GM12878 (cell line): ENCODE measurements around the gene EEF1A2. TPM values are rescaled to one million over a fixed set of nuclear protein-coding genes. Genes with fewer than 3 reads are reported as not detected.

Experiments
- ATAC-seq: fragments of 200-7000 bp; cut with Tn5 transposase; 3 replicates; pipeline ENCODE4 v1.9.1; 2020; ENCODE audit warnings: mild to moderate bottlenecking, moderate library complexity
- BruUV-seq: library from RNA; stranded (reverse); fragments of 400-500 nt; replicated peaks from 2 replicates; lab custom pipeline; 2021; lab: Mats Ljungman, UMichigan
- CTCF ChIA-PET: fragments of 300-600 bp; sonication (Branson Sonifier 250); formaldehyde crosslinking; extraction: SDS; loops from one replicate; lab custom pipeline; 2021; ENCODE audit warnings: inconsistent platforms; lab: Yijun Ruan, JAX
- POLR2A ChIA-PET: fragments of 350-600 bp; formaldehyde crosslinking; extraction: SDS; loops from one replicate; lab custom pipeline; 2021; ENCODE audit warnings: inconsistent platforms; lab: Charles Lee
- RAD21 ChIA-PET: fragments of 300-600 bp; sonication (Branson Sonifier 250); formaldehyde crosslinking; loops from one replicate; lab custom pipeline; 2023; ENCODE audit warnings: antibody characterized with exemption; ENCODE audit not compliant: unreplicated experiment; lab: Charles Lee
- SMC1A ChIA-PET: fragments of 300-600 bp; sonication (Branson Sonifier 250); formaldehyde crosslinking; loops from one replicate; lab custom pipeline; 2023; ENCODE audit not compliant: unreplicated experiment, uncharacterized antibody; lab: Charles Lee
- DNase-seq: peaks from one replicate; pipeline ENCODE4 v3.0.0-alpha.2; 2011; ENCODE audit warnings: low read depth, low spot score
- FAIRE-seq: peaks from 3 replicates; lab custom pipeline; 2011; peaks lifted over from hg19 to GRCh38; lab: Jason Lieb, UNC
- H2AFZ ChIP-seq: 2 replicates; pipeline ENCODE4 v1.6.0; 2011; ENCODE audit warnings: low read depth, low read length, control low read depth; ENCODE audit not compliant: control insufficient read depth
- H3K27ac ChIP-seq: 2 replicates; pipeline ENCODE4 v1.5.1; 2011; ENCODE audit warnings: control low read depth; ENCODE audit not compliant: control insufficient read depth, insufficient read depth
- H3K27me3 ChIP-seq, 2 experiments: replicated peaks in 1 of 2; 2 replicates each; pipeline versions ENCODE4 v1.6.0 to v1.6.1; 2011; ENCODE audit warnings: low read length in 1 of 2; ENCODE audit not compliant: control insufficient read depth in 2 of 2, insufficient read depth in 2 of 2
- H3K36me3 ChIP-seq, 2 experiments: 2 replicates each; pipeline ENCODE4 v1.5.1; 2011; ENCODE audit warnings: low read length in 1 of 2; ENCODE audit not compliant: control insufficient read depth in 2 of 2, insufficient read depth in 2 of 2
- H3K4me1 ChIP-seq: 2 replicates; pipeline ENCODE4 v1.6.1; 2011; ENCODE audit warnings: mild to moderate bottlenecking, low read length, moderate library complexity, mixed read lengths; ENCODE audit not compliant: control insufficient read depth, insufficient read depth
- H3K4me2 ChIP-seq: 2 replicates; pipeline ENCODE4 v1.6.0; 2011; ENCODE audit warnings: control low read depth; ENCODE audit not compliant: control insufficient read depth, insufficient read depth
- H3K4me3 ChIP-seq: fragments of 200-600 bp; sonication (generic); 2 replicates; pipeline ENCODE4 v1.5.1; 2016
- H3K79me2 ChIP-seq: 2 replicates; pipeline ENCODE4 v1.6.0; 2011; ENCODE audit warnings: low read length; ENCODE audit not compliant: control insufficient read depth, insufficient read depth
- H3K9ac ChIP-seq: 2 replicates; pipeline ENCODE4 v1.8.0; 2011; ENCODE audit warnings: low read length, control low read depth, mixed read lengths; ENCODE audit not compliant: control insufficient read depth, insufficient read depth
- H3K9me3 ChIP-seq: replicated peaks from 3 replicates; pipeline ENCODE4 v1.5.1; 2011; ENCODE audit warnings: mild to moderate bottlenecking, low read length; ENCODE audit not compliant: control insufficient read depth, insufficient read depth
- H4K20me1 ChIP-seq: 2 replicates; pipeline ENCODE4 v1.6.0; 2011; ENCODE audit not compliant: control insufficient read depth, insufficient read depth
- ASH2L ChIP-seq: fragments of 300-600, 200-600 bp; sonication (generic); IDR thresholded peaks from 2 replicates; pipeline ENCODE4 v1.6.1; 2017; ENCODE audit warnings: low read depth, mild to moderate bottlenecking, borderline replicate concordance
- EZH2 ChIP-seq: IDR thresholded peaks from 2 replicates; pipeline ENCODE4 v1.6.1; 2012; ENCODE audit warnings: low read depth, mild to moderate bottlenecking, control low read depth, inconsistent platforms, low read length, borderline replicate concordance; ENCODE audit not compliant: control insufficient read depth
- KAT2A ChIP-seq: conservative IDR thresholded peaks from 2 replicates; pipeline ENCODE4 v1.6.1; 2011; ENCODE audit warnings: low read depth, low read length; ENCODE audit not compliant: control insufficient read depth
- NRF1 ChIP-seq: conservative IDR thresholded peaks from 2 replicates; pipeline ENCODE4 v1.6.1; 2011; ENCODE audit warnings: mild to moderate bottlenecking, low read depth, low read length, improper control_type of control experiment
- RELA ChIP-seq: fragments of 450-650 bp; IDR thresholded peaks from 2 replicates; pipeline ENCODE4 v1.8.0; 2014; ENCODE audit warnings: borderline replicate concordance; ENCODE audit not compliant: partially characterized antibody
- STAT3 ChIP-seq: IDR thresholded peaks from 2 replicates; pipeline ENCODE4 v1.6.1; 2011; ENCODE audit warnings: low read depth, low read length, improper control_type of control experiment
- WGBS: methylation state at CpG from one replicate; pipeline ENCODE4 v1.1.6; 2016; ENCODE audit warnings: low lambda C conversion rate; ENCODE audit not compliant: insufficient replicate concordance, insufficient coverage; ENCODE audit errors: missing lambda C conversion rate; 5-methylcytosine and 5-hydroxymethylcytosine counted together
- in situ Hi-C: fragments of 300-500 bp; cut with MboI; formaldehyde crosslinking; loops from 9 replicates; pipeline ENCODE4 v1.14.3; 2018; ENCODE audit warnings: mixed read lengths
- intact Hi-C: fragments of 100-400 bp; cut with micrococcal nuclease; formaldehyde crosslinking; loops from one replicate; pipeline ENCODE4 v1.14.2; 2022; ENCODE audit not compliant: unreplicated experiment
- polyA plus RNA-seq, 11 experiments: library from polyadenylated mRNA; depleted of rRNA in 4 of 11; unstranded in 6 of 11; stranded (reverse) in 5 of 11; fragments of >200 nt; fragmentation: Nextera tagmentation in 4 of 11; fragmentation: Illumina TruSeq in 1 of 11; extraction: Ambion mirVana in 4 of 11; extraction: Trizol in 1 of 11; gene quantifications; 1 replicate in 1 of 11; 2 replicates in 10 of 11; pipeline versions ENCODE4 v1.2.1 to v1.2.3, GENCODE V29; 2011 to 2016; ENCODE audit warnings: inconsistent platforms in 2 of 11, missing spikeins in 2 of 11, low read depth in 1 of 11
- total RNA-seq, 4 experiments: library from RNA; depleted of rRNA in 3 of 4; stranded (reverse); fragments of >200 nt in 3 of 4; fragmentation: Illumina TruSeq in 1 of 4; extraction: Trizol in 1 of 4; gene quantifications; 2 replicates each; pipeline versions ENCODE4 v1.2.1 to v1.2.3, GENCODE V29; 2013 to 2021
- TF ChIP-seq, protein P1 (sequence below): IDR thresholded peaks from 2 replicates; pipeline ENCODE4 v1.6.1; 2011; ENCODE audit warnings: mild to moderate bottlenecking, low read depth, low read length, moderate library complexity; ENCODE audit not compliant: insufficient replicate concordance
- TF ChIP-seq, protein P2 (sequence below): fragments of 450-650 bp; formaldehyde crosslinking; IDR thresholded peaks from 2 replicates; pipeline ENCODE4 v1.4.0; 2020; ENCODE audit warnings: mild to moderate bottlenecking, moderate library complexity

EEF1A2 gene
- total and polyA plus RNA-seq, 10 of the 15 experiments (the other 5 are each of a cell fraction or from before 2014, with no cell fraction given) = 0.56 TPM; not detected in 9

DNA sequence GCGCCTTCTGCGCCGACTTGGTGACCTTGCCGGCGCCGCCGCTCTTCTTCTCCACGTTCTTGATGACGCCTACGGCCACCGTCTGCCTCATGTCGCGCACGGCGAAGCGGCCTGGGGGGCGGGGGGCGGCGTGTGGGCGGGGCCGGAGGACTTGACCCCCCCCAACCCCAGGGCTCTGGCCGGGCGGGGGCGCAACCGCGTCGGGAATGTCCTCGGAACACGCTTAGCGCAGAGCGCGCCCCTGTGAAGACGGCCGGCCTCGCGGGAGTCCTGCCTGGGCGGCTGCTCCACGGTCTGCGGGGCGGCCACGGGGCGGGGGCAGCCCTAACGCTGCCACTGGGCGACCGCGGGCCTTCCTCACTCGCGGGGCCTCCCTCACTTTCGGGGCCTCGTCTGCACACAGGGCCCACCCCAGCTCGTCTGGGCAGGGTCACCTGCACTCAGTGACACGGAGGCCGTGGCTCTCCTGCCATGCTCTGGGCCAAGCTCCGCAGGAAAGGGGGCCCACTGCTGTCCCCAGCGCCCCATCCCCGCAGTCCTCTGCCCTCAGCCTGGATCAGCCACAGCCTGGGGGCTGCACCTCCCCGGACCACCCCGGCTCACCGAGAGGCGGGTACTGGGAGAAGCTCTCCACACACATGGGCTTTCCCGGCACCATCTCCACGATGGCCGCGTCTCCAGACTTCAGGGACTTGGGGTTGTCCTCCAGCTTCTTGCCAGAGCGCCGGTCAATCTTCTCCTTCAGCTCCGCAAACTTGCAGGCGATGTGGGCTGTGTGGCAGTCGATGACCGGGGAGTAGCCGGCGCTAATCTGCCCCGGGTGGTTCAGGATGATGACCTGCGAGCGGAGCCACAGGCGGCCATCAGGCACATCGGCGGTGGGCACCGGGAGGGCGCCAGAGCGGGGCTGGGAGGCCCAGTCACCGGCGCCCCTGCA lies 10.3 kb downstream of the EEF1A2 start:
- H3K27me3 ChIP-seq = peaks cover 0 to 1% of the 10 kb centered on the region in 2 experiments; a peak in 1 of 4 replicates
- POLR2A ChIA-PET = no interaction called here
- SMC1A ChIA-PET = no interaction called here
- H3K4me2 ChIP-seq = no peak overlapping the region
- 45% methylated on average over 36 of the region's 83 CpGs for WGBS
- in situ Hi-C loops = no loop called here
- H3K79me2 ChIP-seq = no peaks in the 10 kb centered on the region
- RAD21 ChIA-PET = no interaction called here
- TF ChIP-seq NRF1 = no peak
- no peaks in the 10 kb centered on the region for H4K20me1 ChIP-seq
- H3K4me3 ChIP-seq = no peak overlapping the region
- CTCF ChIA-PET = interaction anchor here (0.6 kb wide), 1 partner anchor 298 kb away, joined by 4 read pairs; no protein-coding TSS in a partner anchor
- H3K27ac ChIP-seq = no peak overlapping the region
- no peaks in the 10 kb centered on the region for H3K9me3 ChIP-seq
- no peak for ATAC-seq
- no peaks in the 10 kb centered on the region for H3K36me3 ChIP-seq
- no peak overlapping the region for H2AFZ ChIP-seq
- no peak for FAIRE-seq
- intact Hi-C loops = no loop called here
- no peak for DNase-seq
- no TSS peak for BruUV-seq
- no peaks in the 10 kb centered on the region for H3K4me1 ChIP-seq
- no peak overlapping the region for H3K9ac ChIP-seq

DNA sequence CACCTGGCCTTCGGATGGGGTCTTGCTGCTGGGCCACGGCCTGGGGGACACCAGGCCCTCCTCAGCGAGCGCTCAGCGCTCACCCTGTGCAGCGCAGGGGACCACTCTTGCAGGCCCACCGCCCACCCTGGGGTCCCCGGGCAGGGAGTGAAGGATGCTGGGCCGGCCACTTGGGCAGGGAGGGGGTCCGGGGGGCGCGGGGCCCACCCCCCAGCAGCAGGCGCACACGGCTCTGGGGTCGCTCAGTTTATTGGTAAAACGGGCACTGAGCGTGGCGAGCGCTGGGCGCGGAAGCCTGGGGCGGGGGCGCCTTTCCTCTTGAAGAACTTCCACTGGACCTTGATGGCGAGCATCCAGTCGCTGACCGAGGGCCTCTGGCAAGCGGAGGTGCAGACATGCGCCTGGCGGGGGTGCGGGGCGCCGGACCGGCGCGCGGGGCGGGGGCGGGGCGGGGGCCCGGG lies 11.1 kb downstream of the EEF1A2 start:
- no peak for DNase-seq
- Histone ChIP-seq H3K4me1 (no peaks in the 10 kb centered on the region; the same call in 1 of the 2 replicates), H3K79me2 (no peaks in the 10 kb centered on the region), H3K36me3 (no peaks in the 10 kb centered on the region), H3K9ac (no peak overlapping the region), H2AFZ (no peak overlapping the region), H3K4me3 (no peak overlapping the region), H3K9me3 (no peaks in the 10 kb centered on the region), H3K27me3 (peaks cover 0 to 1% of the 10 kb centered on the region in 2 experiments; a peak in 1 of 4 replicates), H4K20me1 (no peaks in the 10 kb centered on the region), H3K27ac (no peak overlapping the region), H3K4me2 (no peak overlapping the region)
- intact Hi-C loops = no loop called here
- ChIA-PET CTCF (no interaction called here), SMC1A (no interaction called here), RAD21 (no interaction called here), POLR2A (no interaction called here)
- no TSS peak for BruUV-seq
- ATAC-seq = no peak
- no peak for FAIRE-seq
- 51% methylated on average over 23 of the region's 40 CpGs for WGBS
- in situ Hi-C loops = no loop called here
- TF ChIP-seq KAT2A (no peak), RELA (no peak), ASH2L (no peak), EZH2 (no peak), STAT3 (no peak)
- TF ChIP-seq, protein P1, sequence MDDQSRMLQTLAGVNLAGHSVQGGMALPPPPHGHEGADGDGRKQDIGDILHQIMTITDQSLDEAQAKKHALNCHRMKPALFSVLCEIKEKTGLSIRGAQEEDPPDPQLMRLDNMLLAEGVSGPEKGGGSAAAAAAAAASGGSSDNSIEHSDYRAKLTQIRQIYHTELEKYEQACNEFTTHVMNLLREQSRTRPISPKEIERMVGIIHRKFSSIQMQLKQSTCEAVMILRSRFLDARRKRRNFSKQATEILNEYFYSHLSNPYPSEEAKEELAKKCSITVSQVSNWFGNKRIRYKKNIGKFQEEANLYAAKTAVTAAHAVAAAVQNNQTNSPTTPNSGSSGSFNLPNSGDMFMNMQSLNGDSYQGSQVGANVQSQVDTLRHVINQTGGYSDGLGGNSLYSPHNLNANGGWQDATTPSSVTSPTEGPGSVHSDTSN = no peak
- TF ChIP-seq, protein P2, sequence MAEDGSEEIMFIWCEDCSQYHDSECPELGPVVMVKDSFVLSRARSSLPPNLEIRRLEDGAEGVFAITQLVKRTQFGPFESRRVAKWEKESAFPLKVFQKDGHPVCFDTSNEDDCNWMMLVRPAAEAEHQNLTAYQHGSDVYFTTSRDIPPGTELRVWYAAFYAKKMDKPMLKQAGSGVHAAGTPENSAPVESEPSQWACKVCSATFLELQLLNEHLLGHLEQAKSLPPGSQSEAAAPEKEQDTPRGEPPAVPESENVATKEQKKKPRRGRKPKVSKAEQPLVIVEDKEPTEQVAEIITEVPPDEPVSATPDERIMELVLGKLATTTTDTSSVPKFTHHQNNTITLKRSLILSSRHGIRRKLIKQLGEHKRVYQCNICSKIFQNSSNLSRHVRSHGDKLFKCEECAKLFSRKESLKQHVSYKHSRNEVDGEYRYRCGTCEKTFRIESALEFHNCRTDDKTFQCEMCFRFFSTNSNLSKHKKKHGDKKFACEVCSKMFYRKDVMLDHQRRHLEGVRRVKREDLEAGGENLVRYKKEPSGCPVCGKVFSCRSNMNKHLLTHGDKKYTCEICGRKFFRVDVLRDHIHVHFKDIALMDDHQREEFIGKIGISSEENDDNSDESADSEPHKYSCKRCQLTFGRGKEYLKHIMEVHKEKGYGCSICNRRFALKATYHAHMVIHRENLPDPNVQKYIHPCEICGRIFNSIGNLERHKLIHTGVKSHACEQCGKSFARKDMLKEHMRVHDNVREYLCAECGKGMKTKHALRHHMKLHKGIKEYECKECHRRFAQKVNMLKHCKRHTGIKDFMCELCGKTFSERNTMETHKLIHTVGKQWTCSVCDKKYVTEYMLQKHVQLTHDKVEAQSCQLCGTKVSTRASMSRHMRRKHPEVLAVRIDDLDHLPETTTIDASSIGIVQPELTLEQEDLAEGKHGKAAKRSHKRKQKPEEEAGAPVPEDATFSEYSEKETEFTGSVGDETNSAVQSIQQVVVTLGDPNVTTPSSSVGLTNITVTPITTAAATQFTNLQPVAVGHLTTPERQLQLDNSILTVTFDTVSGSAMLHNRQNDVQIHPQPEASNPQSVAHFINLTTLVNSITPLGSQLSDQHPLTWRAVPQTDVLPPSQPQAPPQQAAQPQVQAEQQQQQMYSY = no peak
